Pons (tissue), 1 donor: ENCODE data around the gene MDK.
A peak's percentile ranks its signal among the peaks of the same experiment; 100 is the strongest.

Experiments
- DNase-seq: peaks from one replicate; pipeline ENCODE4 v3.0.0-alpha.2; 2016; ENCODE audit warnings: low spot score

The MDK gene

GRCh38 chr11:46381048-46381818 lies at the start of gene MDK:
TSS of gene MDK (plus strand) at chr11:46381669. CDS start at chr11:46382058, 389 bp downstream.
- no peak for DNase-seq

GRCh38 chr11:46332093-46332567 lies 49.3 kb upstream of the MDK start:
- DNase-seq: no peak

- DNase-seq: no peak
These were observed 48.7 kb upstream of the MDK start for GRCh38 chr11:46332568-46333393.

- no peak for DNase-seq
These were observed 48.0 kb upstream of the MDK start for GRCh38 chr11:46333394-46333947.

- DNase-seq: no peak
These were observed 47.3 kb upstream of the MDK start for GRCh38 chr11:46334211-46334610.

GRCh38 chr11:46335271-46335670 lies 46.2 kb upstream of the MDK start:
- DNase-seq: no peak

- DNase-seq: no peak
These were observed 45.4 kb upstream of the MDK start for GRCh38 chr11:46335890-46336562.

GRCh38 chr11:46336563-46337180 lies 44.8 kb upstream of the MDK start:
- no peak for DNase-seq

- DNase-seq: no peak
These were observed 43.7 kb upstream of the MDK start for GRCh38 chr11:46337626-46338345.

GRCh38 chr11:46338636-46338987 lies 42.9 kb upstream of the MDK start:
- no peak for DNase-seq

GRCh38 chr11:46338988-46339666 lies 42.3 kb upstream of the MDK start:
- no peak for DNase-seq

- DNase-seq: no peak
These were observed 41.7 kb upstream of the MDK start for GRCh38 chr11:46339816-46340215.

- no peak for DNase-seq
These were observed 40.0 kb upstream of the MDK start for GRCh38 chr11:46341454-46341853.

- DNase-seq: no peak
These were observed 39.2 kb upstream of the MDK start for GRCh38 chr11:46342239-46342638.

- DNase-seq: no peak
These were observed 37.9 kb upstream of the MDK start for GRCh38 chr11:46343520-46343919.

GRCh38 chr11:46345131-46345597 lies 36.3 kb upstream of the MDK start:
- DNase-seq: no peak

- DNase-seq: no peak
These were observed 35.5 kb upstream of the MDK start for GRCh38 chr11:46345881-46346484.

- DNase-seq: peak; percentile 73
These were observed 34.4 kb upstream of the MDK start, which contains the start of gene DGKZ for GRCh38 chr11:46346886-46347636. TSS of gene DGKZ (plus strand) at chr11:46347463. CDS start at chr11:46347660, 197 bp downstream.

GRCh38 chr11:46347637-46348311 lies 33.7 kb upstream of the MDK start:
- no peak for DNase-seq
